Raji (cell line): Measurements from ENCODE around the gene SH3RF1.

Experiments used
- POLR2A ChIP-seq: IDR thresholded peaks from 2 replicates; pipeline ENCODE4 v1.6.1; 2011; ENCODE audit warnings: low read depth, low read length, control low read depth; ENCODE audit not compliant: insufficient read depth

Gene SH3RF1

GRCh38 chr4:169167957-169168858 is 102.5 kb downstream of the SH3RF1 start:
- no peak for TF ChIP-seq POLR2A

- TF ChIP-seq POLR2A: no peak
These were observed 105.9 kb downstream of the SH3RF1 start for GRCh38 chr4:169164669-169165415.

- TF ChIP-seq POLR2A: no peak
These were observed 106.6 kb downstream of the SH3RF1 start for GRCh38 chr4:169163947-169164668.

- no peak for TF ChIP-seq POLR2A
These were observed 107.3 kb downstream of the SH3RF1 start for GRCh38 chr4:169163495-169163894.

- no peak for TF ChIP-seq POLR2A
These were observed 109.9 kb downstream of the SH3RF1 start for GRCh38 chr4:169160825-169161224.

GRCh38 chr4:169159624-169160171 is 111.1 kb downstream of the SH3RF1 start:
- no peak for TF ChIP-seq POLR2A

- no peak for TF ChIP-seq POLR2A
These were observed 111.9 kb downstream of the SH3RF1 start for GRCh38 chr4:169158861-169159260.

GRCh38 chr4:169158046-169158445 is 112.7 kb downstream of the SH3RF1 start:
- TF ChIP-seq POLR2A: no peak

GRCh38 chr4:169156392-169156791 is 114.4 kb downstream of the SH3RF1 start:
- no peak for TF ChIP-seq POLR2A

- no peak for TF ChIP-seq POLR2A
These were observed 116.6 kb downstream of the SH3RF1 start for GRCh38 chr4:169154121-169154520.

GRCh38 chr4:169153481-169154087 is 117.2 kb downstream of the SH3RF1 start:
- no peak for TF ChIP-seq POLR2A

- TF ChIP-seq POLR2A: no peak
These were observed 117.9 kb downstream of the SH3RF1 start for GRCh38 chr4:169152899-169153298.

- TF ChIP-seq POLR2A: no peak
These were observed 118.7 kb downstream of the SH3RF1 start for GRCh38 chr4:169152098-169152497.

GRCh38 chr4:169151671-169152070 is 119.1 kb downstream of the SH3RF1 start:
- TF ChIP-seq POLR2A: no peak

GRCh38 chr4:169150806-169151205 is 120.0 kb downstream of the SH3RF1 start:
- TF ChIP-seq POLR2A: no peak
